ENCODE results near the gene CBX5.

Gene CBX5

GRCh38 chr12:54249489-54249888 lies 30.4 kb downstream of the CBX5 start:
- Mint-ChIP-seq H3K36me3 (ENCODE audit: low read depth) (peaks cover 86% of the 10 kb centered on the region), H3K4me3 (no peak overlapping the region), H3K27ac (peak overlapping the region; percentile 84), H3K9me3 (no peaks in the 10 kb centered on the region), H3K4me1 (peaks cover 16% of the 10 kb centered on the region), H3K27me3 (ENCODE audit: low read depth, poor library complexity) (peaks cover 3% of the 10 kb centered on the region)
- no peak for TF ChIP-seq CTCF (IDR thresholded peaks at IDR 0.05)
- DNase-seq, result no peak

GRCh38 chr12:54246011-54246641 lies 33.8 kb downstream of the CBX5 start:
- DNase-seq, result no peak
- Mint-ChIP-seq H3K4me1 (peaks cover 20% of the 10 kb centered on the region), H3K9me3 (no peaks in the 10 kb centered on the region), H3K27me3 (ENCODE audit: low read depth, poor library complexity) (peaks cover 3% of the 10 kb centered on the region), H3K4me3 (no peak overlapping the region), H3K27ac (peak overlapping the region; percentile 4), H3K36me3 (ENCODE audit: low read depth) (peaks cover 75% of the 10 kb centered on the region)
- no peak for TF ChIP-seq CTCF (IDR thresholded peaks at IDR 0.05)

GRCh38 chr12:54240971-54241588 lies 38.8 kb downstream of the CBX5 start:
- Mint-ChIP-seq H3K27me3 (ENCODE audit: low read depth, poor library complexity) (no peaks in the 10 kb centered on the region), H3K27ac (peak overlapping the region; percentile 90), H3K4me3 (no peak overlapping the region), H3K4me1 (peaks cover 37% of the 10 kb centered on the region), H3K36me3 (ENCODE audit: low read depth) (peaks cover 74% of the 10 kb centered on the region), H3K9me3 (no peaks in the 10 kb centered on the region)
- no peak for DNase-seq
- no peak for TF ChIP-seq CTCF (IDR thresholded peaks at IDR 0.05)

- Mint-ChIP-seq H3K4me3 (no peak overlapping the region), H3K9me3 (no peaks in the 10 kb centered on the region), H3K27me3 (ENCODE audit: low read depth, poor library complexity) (no peaks in the 10 kb centered on the region), H3K27ac (peak overlapping the region; percentile 57), H3K36me3 (ENCODE audit: low read depth) (peaks cover 72% of the 10 kb centered on the region), H3K4me1 (peaks cover 45% of the 10 kb centered on the region)
- no peak for TF ChIP-seq CTCF (IDR thresholded peaks at IDR 0.05)
- DNase-seq, result no peak
Measured at GRCh38 chr12:54240129-54240528, 39.8 kb downstream of the CBX5 start.

GRCh38 chr12:54239620-54240019 lies 40.3 kb downstream of the CBX5 start:
- Mint-ChIP-seq H3K9me3 (no peaks in the 10 kb centered on the region), H3K4me3 (no peak overlapping the region), H3K36me3 (ENCODE audit: low read depth) (peaks cover 70% of the 10 kb centered on the region), H3K27ac (peak overlapping the region; percentile 79), H3K4me1 (peaks cover 48% of the 10 kb centered on the region), H3K27me3 (ENCODE audit: low read depth, poor library complexity) (no peaks in the 10 kb centered on the region)
- no peak for TF ChIP-seq CTCF (IDR thresholded peaks at IDR 0.05)
- no peak for DNase-seq

GRCh38 chr12:54238531-54238930 lies 41.4 kb downstream of the CBX5 start:
- Mint-ChIP-seq H3K27me3 (ENCODE audit: low read depth, poor library complexity) (no peaks in the 10 kb centered on the region), H3K9me3 (no peaks in the 10 kb centered on the region), H3K36me3 (ENCODE audit: low read depth) (peaks cover 68% of the 10 kb centered on the region), H3K27ac (peak overlapping the region; percentile 79), H3K4me3 (no peak overlapping the region), H3K4me1 (peaks cover 54% of the 10 kb centered on the region)
- TF ChIP-seq CTCF (IDR thresholded peaks at IDR 0.05), result no peak
- DNase-seq, result no peak
